Stimulated activated effector memory CD8-positive, alpha-beta T cell treated with anti-CD3 and anti-CD28 coated beads, Interleukin-12 subunit alpha, Interleukin-12 subunit beta, amount 100 ng/mL, for 72 hours (primary cell): ENCODE data around the gene PKMYT1.

ENCODE experiments used
- ATAC-seq: fragments of 150-1000 bp; cut with Tn5 transposase; 2 replicates; pipeline ENCODE4 v1.10.0; 2021
- DNase-seq, 2 donors: peaks; one replicate each; pipeline ENCODE4 v3.0.0; 2021 to 2022; ENCODE audit warnings: low spot score in 2 of 2
- H3K27ac Mint-ChIP-seq: one replicate; pipeline ENCODE4 v1.8.0; 2022; ENCODE audit warnings: mild to moderate bottlenecking, mixed read lengths
- H3K36me3 Mint-ChIP-seq: one replicate; pipeline ENCODE4 v1.8.0; 2022; ENCODE audit warnings: mild to moderate bottlenecking, mixed read lengths
- H3K4me1 Mint-ChIP-seq: one replicate; pipeline ENCODE4 v1.8.0; 2022; ENCODE audit warnings: mixed read lengths
- H3K4me3 Mint-ChIP-seq: one replicate; pipeline ENCODE4 v1.8.0; 2022; ENCODE audit warnings: mild to moderate bottlenecking, mixed read lengths
- H3K9me3 Mint-ChIP-seq: one replicate; pipeline ENCODE4 v1.8.0; 2022; ENCODE audit warnings: mixed read lengths

The PKMYT1 gene

DNA sequence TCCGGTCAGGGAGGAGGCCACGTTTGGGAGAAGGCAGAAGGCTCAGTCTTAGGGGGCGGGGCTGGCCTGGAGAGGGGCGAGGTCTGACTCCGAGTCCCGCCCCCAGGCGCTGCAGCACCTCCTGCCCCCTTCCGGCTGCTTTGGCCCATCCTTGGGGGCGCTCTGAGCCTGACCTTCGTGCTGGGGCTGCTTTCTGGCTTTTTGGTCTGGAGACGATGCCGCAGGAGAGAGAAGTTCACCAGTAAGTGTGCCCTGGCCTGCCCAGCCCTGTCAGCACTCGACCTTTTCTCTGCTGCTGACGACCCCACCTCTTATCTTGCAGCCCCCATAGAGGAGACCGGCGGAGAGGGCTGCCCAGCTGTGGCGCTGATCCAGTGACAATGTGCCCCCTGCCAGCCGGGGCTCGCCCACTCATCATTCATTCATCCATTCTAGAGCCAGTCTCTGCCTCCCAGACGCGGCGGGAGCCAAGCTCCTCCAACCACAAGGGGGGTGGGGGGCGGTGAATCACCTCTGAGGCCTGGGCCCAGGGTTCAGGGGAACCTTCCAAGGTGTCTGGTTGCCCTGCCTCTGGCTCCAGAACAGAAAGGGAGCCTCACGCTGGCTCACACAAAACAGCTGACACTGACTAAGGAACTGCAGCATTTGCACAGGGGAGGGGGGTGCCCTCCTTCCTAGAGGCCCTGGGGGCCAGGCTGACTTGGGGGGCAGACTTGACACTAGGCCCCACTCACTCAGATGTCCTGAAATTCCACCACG is 41.4 kb upstream of the PKMYT1 start:
- peak overlapping the region; percentile 78 for H3K4me3 Mint-ChIP-seq
- DNase-seq (peak; percentile 66 to 87), ATAC-seq (peak; percentile 52)
- peaks cover 59% of the 10 kb centered on the region for H3K4me1 Mint-ChIP-seq
- peak overlapping the region; percentile 91 for H3K27ac Mint-ChIP-seq
- H3K9me3 Mint-ChIP-seq = no peaks in the 10 kb centered on the region
- peaks cover 71% of the 10 kb centered on the region for H3K36me3 Mint-ChIP-seq

DNA sequence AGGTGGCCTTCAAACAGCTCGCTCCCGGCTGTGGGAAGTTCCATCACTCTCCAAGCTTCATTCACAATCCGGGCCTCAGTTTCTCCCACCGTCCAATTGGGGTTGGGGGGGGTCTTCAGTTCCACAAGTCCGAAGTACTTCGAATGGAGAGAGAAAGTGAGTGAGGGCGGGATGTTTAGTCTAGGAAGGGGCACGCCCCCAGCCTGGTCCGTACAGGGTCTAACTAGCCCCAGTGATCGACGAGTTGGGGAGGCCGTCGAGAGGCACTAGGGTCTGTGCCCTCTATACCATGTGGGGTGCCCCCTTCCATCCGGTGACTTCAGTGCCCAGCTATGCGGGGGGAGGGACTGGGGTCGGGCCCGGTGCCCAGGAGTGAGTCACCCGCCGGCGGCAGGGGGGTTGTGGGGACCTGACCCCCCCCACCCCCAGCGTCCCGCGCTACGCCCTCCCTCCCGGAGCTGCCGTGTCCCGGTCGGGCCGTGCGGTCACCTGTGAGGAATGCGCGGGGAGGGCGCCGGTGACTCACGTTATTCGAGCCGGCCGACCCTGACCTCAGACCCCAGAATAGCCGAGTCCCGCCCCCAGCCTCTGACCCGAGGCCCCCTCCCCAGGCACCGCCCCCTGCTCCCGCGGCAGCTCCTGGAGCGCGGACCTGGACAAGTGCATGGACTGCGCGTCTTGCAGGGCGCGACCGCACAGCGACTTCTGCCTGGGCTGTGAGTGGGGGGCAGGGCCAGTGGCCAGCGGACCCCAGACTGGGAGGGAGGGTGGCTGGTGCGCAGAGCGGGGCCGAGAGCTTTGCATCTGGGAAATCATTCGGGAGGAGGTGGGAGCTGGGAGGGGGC is 40.6 kb upstream of the PKMYT1 start:
- H3K4me1 Mint-ChIP-seq = peaks cover 51% of the 10 kb centered on the region
- peaks cover 63% of the 10 kb centered on the region for H3K36me3 Mint-ChIP-seq
- H3K9me3 Mint-ChIP-seq = no peaks in the 10 kb centered on the region
- ATAC-seq (peak; percentile 38), DNase-seq (peak; percentile 38 to 75)
- H3K4me3 Mint-ChIP-seq = peak overlapping the region; percentile 78
- peak overlapping the region; percentile 91 for H3K27ac Mint-ChIP-seq

DNA sequence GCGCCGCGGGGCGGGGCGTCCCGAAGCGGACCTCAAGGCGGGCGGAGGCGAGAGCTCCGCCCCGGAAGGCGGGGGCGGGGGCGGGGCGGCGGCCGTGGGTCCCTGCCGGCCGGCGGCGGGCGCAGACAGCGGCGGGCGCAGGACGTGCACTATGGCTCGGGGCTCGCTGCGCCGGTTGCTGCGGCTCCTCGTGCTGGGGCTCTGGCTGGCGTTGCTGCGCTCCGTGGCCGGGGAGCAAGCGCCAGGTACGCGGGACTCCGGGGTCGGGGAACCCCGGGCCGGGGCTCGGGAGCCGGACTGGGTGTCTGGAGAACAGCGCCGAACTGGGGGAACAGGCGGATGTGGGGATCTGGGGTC is 40.0 kb upstream of the PKMYT1 start, which contains the start of gene TNFRSF12A:
Gene TNFRSF12A, plus strand, starts transcription at position 122 of the 357 bp plus-strand sequence. Its CDS starts 30 bp downstream, at position 152.
- peak; percentile 44 for ATAC-seq
- Mint-ChIP-seq H3K4me1 (peaks cover 47% of the 10 kb centered on the region), H3K4me3 (peak within 1 kb of the TSS; percentile 78), H3K27ac (peak within 1 kb of the TSS; percentile 91), H3K9me3 (no peaks in the 10 kb centered on the region), H3K36me3 (peaks cover 57% of the 10 kb centered on the region)
- peak; percentile 70 to 85 for DNase-seq

DNA sequence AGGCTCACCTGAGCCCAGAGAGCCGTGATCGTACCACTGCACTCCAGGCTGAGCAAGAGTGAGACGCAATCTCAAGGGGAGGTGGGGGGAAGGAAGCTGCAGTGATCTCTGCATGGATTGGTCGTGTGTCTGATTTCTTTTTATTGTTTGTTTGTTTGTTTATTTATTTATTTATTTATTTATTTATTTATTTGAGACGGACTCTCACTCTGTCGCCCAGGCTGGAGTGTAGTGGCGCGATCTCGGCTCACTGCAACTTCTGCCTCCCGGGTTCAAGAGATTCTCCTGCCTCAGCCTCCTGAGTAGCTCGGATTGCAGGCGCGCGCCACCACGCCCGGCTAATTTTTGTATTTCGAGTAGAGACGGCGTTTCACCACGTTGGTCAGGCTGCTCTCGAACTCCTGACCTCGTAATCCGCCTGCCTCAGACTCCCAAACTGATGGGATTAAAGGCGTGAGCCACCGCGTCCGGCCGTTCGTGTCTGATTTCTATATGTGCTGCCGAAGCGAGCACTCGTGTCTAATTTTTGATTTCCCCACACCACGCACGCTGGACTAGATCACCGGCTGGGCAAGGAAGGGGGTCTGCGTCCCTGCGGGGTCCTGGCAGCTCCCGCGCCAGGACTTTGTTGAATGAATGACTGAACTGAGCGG is 39.5 kb upstream of the PKMYT1 start:
- H3K27ac Mint-ChIP-seq = peak overlapping the region; percentile 91
- peaks cover 46% of the 10 kb centered on the region for H3K4me1 Mint-ChIP-seq
- peaks cover 52% of the 10 kb centered on the region for H3K36me3 Mint-ChIP-seq
- DNase-seq (no peak), ATAC-seq (no peak)
- H3K4me3 Mint-ChIP-seq = peak overlapping the region; percentile 78
- no peaks in the 10 kb centered on the region for H3K9me3 Mint-ChIP-seq

DNA sequence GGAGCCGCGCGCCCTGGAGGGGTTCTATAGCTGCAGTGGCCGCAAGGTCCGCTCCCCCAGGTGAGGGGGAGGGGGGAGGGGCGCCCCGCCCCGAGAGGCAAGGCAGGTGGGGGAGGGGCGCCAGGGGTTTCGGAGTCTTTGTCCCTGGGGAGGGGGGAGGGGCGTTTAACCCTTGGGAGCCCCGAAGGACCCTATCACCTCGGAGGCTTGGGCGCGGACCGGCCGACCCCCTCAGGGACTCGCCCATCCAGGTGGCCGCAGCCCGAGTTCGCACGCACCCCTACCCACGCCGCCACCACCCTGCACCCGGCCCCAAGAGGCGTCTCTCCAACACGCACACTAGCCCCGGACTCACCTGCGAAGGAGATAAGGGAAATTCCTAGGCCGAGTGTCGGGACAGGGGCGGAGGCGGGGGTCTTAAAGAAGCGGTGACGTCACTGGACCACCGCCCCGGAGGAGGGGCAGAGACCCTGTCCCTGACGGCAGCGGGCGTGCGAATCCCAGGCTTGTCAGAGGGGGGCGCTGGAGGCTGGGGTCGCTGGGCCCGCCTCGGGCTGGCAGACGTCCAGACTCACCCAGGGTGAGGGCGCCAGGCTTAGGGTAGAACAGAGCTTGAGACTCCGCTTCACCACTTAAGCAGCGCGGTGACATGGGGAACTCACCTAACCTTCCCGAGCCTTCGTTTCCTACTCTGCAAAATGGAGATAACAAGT is 37.7 kb upstream of the PKMYT1 start, which contains the start of gene CLDN6:
Gene CLDN6, minus strand, starts transcription at position 390 of the 713 bp plus-strand sequence. CDS start 2,162 bp downstream, outside the sequence.
- peaks cover 35% of the 10 kb centered on the region for H3K36me3 Mint-ChIP-seq
- H3K4me1 Mint-ChIP-seq = peaks cover 30% of the 10 kb centered on the region
- H3K4me3 Mint-ChIP-seq = no peak within 1 kb of the TSS
- H3K9me3 Mint-ChIP-seq = no peaks in the 10 kb centered on the region
- ATAC-seq = no peak
- no peak for DNase-seq
- no peak within 1 kb of the TSS for H3K27ac Mint-ChIP-seq

DNA sequence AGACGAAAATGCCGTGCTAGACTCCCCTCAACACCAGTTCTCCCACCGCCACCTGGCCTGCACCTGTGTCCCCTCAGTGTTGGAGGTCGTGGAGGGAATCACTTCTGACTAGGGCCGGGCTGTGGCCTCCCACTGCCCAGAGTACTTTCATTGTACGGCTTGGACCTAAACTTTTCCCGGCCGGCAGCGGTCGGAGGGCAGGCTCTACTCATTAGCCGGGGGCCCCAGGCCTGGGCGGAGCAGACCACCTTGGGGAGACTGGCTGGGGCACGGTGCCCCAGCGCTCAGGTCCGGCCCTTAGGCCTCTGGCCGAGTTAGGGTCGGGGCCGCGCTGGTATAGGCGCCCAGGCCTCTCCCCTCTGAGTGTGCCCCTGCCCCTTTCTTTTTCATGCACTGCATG is 37.1 kb upstream of the PKMYT1 start:
- Mint-ChIP-seq H3K36me3 (peaks cover 31% of the 10 kb centered on the region), H3K9me3 (no peaks in the 10 kb centered on the region), H3K4me1 (peaks cover 24% of the 10 kb centered on the region), H3K4me3 (no peak overlapping the region), H3K27ac (no peak overlapping the region)
- ATAC-seq (no peak), DNase-seq (no peak)

DNA sequence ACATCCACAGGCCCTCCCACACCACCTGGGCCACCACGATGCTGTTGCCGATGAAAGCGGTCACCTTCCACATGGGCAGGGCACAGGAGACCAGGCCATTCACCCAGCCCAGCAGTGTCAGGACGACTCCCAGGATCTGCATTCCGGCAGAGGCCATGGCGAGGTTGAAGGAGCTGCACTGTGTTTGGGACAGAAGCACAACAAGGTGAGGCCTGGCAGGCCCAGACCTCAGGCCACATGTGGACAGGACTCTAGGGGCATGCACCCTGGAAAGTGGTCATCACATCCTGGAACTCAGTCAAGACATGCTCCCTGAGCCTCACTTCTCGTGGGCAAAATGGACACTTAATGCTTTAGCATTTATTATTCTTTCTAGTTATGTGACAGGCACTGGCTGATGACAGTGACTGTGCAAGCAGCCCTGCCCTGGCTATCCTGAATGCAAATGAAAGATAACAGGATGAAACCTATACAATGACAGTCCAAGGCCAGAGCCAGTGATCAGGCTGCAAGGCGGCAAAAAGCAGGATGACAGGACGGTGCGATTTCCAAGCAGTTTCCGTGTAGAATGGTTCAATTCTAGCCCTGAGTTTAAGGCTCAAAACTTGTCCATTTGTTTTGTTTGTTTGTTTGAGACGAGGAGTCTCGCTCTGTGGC is 35.7 kb upstream of the PKMYT1 start:
- H3K27ac Mint-ChIP-seq = no peak overlapping the region
- no peak for ATAC-seq
- peaks cover 18% of the 10 kb centered on the region for H3K36me3 Mint-ChIP-seq
- peaks cover 11% of the 10 kb centered on the region for H3K4me1 Mint-ChIP-seq
- no peak for DNase-seq
- H3K4me3 Mint-ChIP-seq = no peak overlapping the region
- no peaks in the 10 kb centered on the region for H3K9me3 Mint-ChIP-seq

DNA sequence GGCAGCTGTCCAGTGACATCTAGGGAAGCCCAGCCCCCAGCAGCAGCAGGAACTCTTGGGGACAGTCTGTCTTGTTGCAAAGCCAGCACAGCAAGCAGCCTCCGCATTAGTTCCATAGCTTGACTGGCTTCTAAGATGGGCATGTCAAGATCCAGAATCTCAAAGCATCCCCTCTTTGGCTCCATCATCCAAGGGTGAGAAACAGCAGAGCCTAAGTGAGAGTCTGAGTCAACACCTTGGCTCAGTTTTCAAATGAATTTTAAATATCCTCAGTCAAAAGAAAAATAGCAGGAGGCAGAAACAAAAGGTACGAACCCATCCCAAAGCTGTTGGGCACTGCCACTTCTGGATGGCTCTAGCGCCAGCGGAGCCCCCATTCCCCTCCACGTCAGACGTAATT is 34.7 kb upstream of the PKMYT1 start:
- Mint-ChIP-seq H3K36me3 (peaks cover 8% of the 10 kb centered on the region), H3K4me3 (no peak overlapping the region), H3K4me1 (peaks cover 8% of the 10 kb centered on the region), H3K27ac (no peak overlapping the region), H3K9me3 (no peaks in the 10 kb centered on the region)
- DNase-seq = no peak
- ATAC-seq = no peak

DNA sequence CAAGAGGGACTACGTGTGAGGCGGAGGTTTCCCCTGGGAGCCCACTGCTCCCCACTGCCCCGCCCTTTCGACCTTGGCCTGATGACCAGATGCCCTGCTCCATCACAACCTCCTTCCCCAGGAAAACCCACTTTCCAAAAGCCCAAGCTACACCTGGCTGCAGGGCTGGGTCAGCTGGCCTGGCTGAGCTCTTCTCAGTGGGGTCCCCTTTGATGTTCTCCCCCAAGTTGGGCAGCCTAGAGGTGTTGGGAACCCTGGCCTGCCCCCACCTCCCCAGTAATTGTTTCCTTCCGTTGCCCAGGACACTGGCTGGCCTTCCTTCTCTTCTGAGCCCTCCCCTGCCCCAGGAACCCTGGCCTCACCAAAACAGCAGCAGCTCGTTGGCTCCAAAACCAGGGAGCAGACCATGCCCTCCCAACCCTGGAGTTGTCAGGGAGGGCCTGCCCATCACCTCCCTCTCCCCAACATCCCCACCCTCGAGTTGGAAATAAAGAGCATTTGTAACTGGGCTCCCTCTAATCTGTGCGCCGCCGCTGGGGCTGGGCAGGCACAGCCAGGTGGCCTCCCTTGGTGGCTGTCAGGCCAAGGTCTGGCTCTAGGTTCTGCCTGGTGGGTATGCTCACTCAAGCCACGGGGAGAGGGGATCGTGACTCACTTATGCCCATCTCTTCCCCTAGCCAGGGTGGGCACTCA is 33.9 kb upstream of the PKMYT1 start:
- Mint-ChIP-seq H3K4me3 (no peak overlapping the region), H3K9me3 (no peaks in the 10 kb centered on the region), H3K27ac (no peak overlapping the region), H3K36me3 (peaks cover 5% of the 10 kb centered on the region), H3K4me1 (peaks cover under 1% of the 10 kb centered on the region)
- no peak for ATAC-seq
- no peak for DNase-seq

DNA sequence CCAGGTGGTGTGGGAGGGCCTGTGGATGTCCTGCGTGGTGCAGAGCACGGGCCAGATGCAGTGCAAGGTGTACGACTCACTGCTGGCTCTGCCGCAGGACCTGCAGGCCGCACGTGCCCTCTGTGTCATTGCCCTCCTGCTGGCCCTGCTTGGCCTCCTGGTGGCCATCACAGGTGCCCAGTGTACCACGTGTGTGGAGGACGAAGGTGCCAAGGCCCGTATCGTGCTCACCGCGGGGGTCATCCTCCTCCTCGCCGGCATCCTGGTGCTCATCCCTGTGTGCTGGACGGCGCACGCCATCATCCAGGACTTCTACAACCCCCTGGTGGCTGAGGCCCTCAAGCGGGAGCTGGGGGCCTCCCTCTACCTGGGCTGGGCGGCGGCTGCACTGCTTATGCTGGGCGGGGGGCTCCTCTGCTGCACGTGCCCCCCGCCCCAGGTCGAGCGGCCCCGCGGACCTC is 33.3 kb upstream of the PKMYT1 start:
- Mint-ChIP-seq H3K4me3 (no peak overlapping the region), H3K9me3 (no peaks in the 10 kb centered on the region), H3K36me3 (peaks cover 5% of the 10 kb centered on the region), H3K27ac (no peak overlapping the region), H3K4me1 (peaks cover 3% of the 10 kb centered on the region)
- DNase-seq (no peak), ATAC-seq (no peak)

DNA sequence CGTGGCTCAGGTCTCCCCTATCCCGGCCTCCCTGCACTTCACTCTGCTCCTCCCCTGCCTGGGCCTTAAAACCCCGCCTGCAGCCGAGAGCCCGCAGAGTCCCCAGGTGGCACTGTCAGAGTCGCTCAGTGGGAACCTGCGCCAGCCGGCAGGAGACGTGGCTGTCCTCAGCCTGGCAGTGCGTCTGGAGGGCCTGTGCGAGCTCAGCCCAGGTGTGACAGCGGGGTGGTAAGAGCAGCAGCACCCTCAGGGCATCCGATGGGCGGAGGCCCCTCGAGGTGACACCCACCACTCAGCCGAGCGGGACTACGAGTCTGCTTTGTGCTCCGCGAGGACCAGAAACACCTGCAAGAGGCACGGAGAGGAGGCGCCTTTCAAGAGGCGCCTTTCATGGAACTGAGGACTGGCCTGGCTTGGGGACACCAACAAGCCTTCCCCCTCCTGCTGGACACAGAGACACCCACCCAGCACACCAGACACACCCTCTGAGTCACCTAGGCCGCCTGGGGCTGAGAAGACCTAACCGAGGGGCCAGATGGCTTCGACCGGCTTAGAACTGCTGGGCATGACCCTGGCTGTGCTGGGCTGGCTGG is 32.7 kb upstream of the PKMYT1 start, which contains the start of gene CLDN9:
Gene CLDN9, plus strand, starts transcription at position 96 of the 593 bp plus-strand sequence. Its CDS starts 440 bp downstream, at position 536.
- DNase-seq (no peak), ATAC-seq (peak; percentile 14)
- no peaks in the 10 kb centered on the region for H3K9me3 Mint-ChIP-seq
- H3K27ac Mint-ChIP-seq = no peak within 1 kb of the TSS
- peaks cover 2% of the 10 kb centered on the region for H3K36me3 Mint-ChIP-seq
- no peak within 1 kb of the TSS for H3K4me3 Mint-ChIP-seq
- H3K4me1 Mint-ChIP-seq = peaks cover 9% of the 10 kb centered on the region

DNA sequence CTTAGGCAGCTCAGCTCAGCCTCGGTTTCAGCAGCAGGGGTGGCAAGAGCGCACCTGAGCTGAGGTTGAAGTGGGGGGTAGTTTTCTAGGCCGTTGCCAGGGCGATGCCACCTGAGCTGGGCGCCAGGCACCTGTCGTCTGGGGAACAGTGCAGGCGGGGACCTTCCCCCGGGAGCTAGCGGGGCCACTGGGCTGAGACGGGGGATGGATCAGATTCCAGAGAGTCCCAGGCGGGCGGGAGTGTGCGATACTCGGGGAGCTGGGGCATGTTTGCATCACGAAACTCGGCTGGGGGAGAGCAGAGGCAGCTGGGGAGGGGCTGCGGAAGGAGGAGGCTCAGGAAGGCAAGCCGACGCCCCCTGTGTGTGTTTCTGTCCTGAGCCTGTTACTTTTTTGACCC is 32.0 kb upstream of the PKMYT1 start:
- no peak for ATAC-seq
- Mint-ChIP-seq H3K4me3 (no peak overlapping the region), H3K9me3 (no peaks in the 10 kb centered on the region), H3K36me3 (no peaks in the 10 kb centered on the region), H3K4me1 (peaks cover 15% of the 10 kb centered on the region), H3K27ac (no peak overlapping the region)
- no peak for DNase-seq

DNA sequence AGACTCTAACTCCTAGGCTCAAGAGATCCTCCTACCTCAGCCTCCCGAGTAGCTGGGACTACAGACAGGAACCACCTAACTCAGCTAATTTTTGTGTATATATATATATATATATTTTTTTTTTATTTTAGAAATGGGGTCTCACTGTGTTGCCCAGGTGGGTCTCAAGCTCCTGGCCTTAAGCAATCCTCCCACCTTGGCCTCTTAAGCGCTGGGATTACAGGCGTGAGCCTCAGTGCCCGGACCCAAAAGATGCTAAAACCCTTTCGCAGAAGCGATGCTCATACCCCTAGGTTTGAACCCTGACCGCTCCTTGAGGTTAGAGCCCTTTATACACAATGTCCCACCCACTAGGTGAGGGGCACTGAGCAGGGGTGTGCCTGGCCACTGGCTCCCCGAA is 30.3 kb upstream of the PKMYT1 start:
- H3K4me3 Mint-ChIP-seq = no peak overlapping the region
- peaks cover 23% of the 10 kb centered on the region for H3K4me1 Mint-ChIP-seq
- no peaks in the 10 kb centered on the region for H3K9me3 Mint-ChIP-seq
- no peak for ATAC-seq
- no peak overlapping the region for H3K27ac Mint-ChIP-seq
- no peaks in the 10 kb centered on the region for H3K36me3 Mint-ChIP-seq
- no peak for DNase-seq
